Measurements from ENCODE around the gene ASPG. TPM values are rescaled to one million over a fixed set of nuclear protein-coding genes. Genes with fewer than 3 reads are reported as not detected.

The ASPG gene
- polyA plus RNA-seq, 3 donors: 0.01 TPM; not detected in 2

GRCh38 chr14:104105822-104106470, 20.4 kb downstream of the ASPG start:
- Histone ChIP-seq H4K20me1 (ENCODE audit: insufficient read depth, low read length) (no peaks in the 10 kb centered on the region), H3K9ac (ENCODE audit: insufficient read depth, low read length, poor library complexity, severe bottlenecking) (no peak overlapping the region), H3K79me2 (ENCODE audit: insufficient read depth, low read length) (no peaks in the 10 kb centered on the region), H2AFZ (ENCODE audit: insufficient read depth, low read depth, low read length, poor library complexity, severe bottlenecking) (no peak overlapping the region), H3K9me3 (replicated peaks in 1 of 2; ENCODE audit: control insufficient read depth in 1 of 2, insufficient read depth in 1 of 2, low read length in 2 of 2) (no peaks in the 10 kb centered on the region), H3K27ac (ENCODE audit: low read depth in 1 of 2, low read length in 2 of 2) (no peak overlapping the region), H3K4me1 (ENCODE audit: control insufficient read depth in 1 of 2, insufficient read depth in 2 of 2, low read length in 2 of 2) (no peaks in the 10 kb centered on the region), H3K27me3 (ENCODE audit: control insufficient read depth in 2 of 2, insufficient read depth in 2 of 2, low read length in 2 of 2) (no peaks in the 10 kb centered on the region), H3K4me3 (replicated peaks in 1 of 3; ENCODE audit: low read depth in 2 of 3, low read length in 3 of 3) (no peak overlapping the region), H3K4me2 (replicated peaks; ENCODE audit: extremely low read depth, low read length, poor library complexity, severe bottlenecking) (no peak overlapping the region), H3K36me3 (replicated peaks in 1 of 2; ENCODE audit: control insufficient read depth in 1 of 2, insufficient read depth in 2 of 2, low read length in 2 of 2) (no peaks in the 10 kb centered on the region)
- intact Hi-C loops (cut with micrococcal nuclease): no loop called here
- H3K27me3 Mint-ChIP-seq (ENCODE audit: low read depth in 3 of 3): peaks cover 0 to 5% (median 0%) of the 10 kb centered on the region in 3 donors
- DNase-seq: no peak
- H3K27ac Mint-ChIP-seq: no peak overlapping the region
- WGBS (ENCODE audit: insufficient coverage): 86% methylated on average over 17 of the region's 18 CpGs
- no peaks in the 10 kb centered on the region for H3K36me3 Mint-ChIP-seq
- H3K4me1 Mint-ChIP-seq: no peaks in the 10 kb centered on the region
- TF ChIP-seq, protein P1, sequence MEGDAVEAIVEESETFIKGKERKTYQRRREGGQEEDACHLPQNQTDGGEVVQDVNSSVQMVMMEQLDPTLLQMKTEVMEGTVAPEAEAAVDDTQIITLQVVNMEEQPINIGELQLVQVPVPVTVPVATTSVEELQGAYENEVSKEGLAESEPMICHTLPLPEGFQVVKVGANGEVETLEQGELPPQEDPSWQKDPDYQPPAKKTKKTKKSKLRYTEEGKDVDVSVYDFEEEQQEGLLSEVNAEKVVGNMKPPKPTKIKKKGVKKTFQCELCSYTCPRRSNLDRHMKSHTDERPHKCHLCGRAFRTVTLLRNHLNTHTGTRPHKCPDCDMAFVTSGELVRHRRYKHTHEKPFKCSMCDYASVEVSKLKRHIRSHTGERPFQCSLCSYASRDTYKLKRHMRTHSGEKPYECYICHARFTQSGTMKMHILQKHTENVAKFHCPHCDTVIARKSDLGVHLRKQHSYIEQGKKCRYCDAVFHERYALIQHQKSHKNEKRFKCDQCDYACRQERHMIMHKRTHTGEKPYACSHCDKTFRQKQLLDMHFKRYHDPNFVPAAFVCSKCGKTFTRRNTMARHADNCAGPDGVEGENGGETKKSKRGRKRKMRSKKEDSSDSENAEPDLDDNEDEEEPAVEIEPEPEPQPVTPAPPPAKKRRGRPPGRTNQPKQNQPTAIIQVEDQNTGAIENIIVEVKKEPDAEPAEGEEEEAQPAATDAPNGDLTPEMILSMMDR (IDR thresholded peaks at IDR 0.05): no peak
- H3K4me3 Mint-ChIP-seq: no peak overlapping the region
- H3K9me3 Mint-ChIP-seq: no peaks in the 10 kb centered on the region

- Histone ChIP-seq H3K4me1 (ENCODE audit: control insufficient read depth in 1 of 2, insufficient read depth in 2 of 2, low read length in 2 of 2) (no peaks in the 10 kb centered on the region), H3K4me3 (replicated peaks in 1 of 3; ENCODE audit: low read depth in 2 of 3, low read length in 3 of 3) (no peak overlapping the region), H3K27ac (ENCODE audit: low read depth in 1 of 2, low read length in 2 of 2) (no peak overlapping the region), H3K9me3 (replicated peaks in 1 of 2; ENCODE audit: control insufficient read depth in 1 of 2, insufficient read depth in 1 of 2, low read length in 2 of 2) (no peaks in the 10 kb centered on the region), H2AFZ (ENCODE audit: insufficient read depth, low read depth, low read length, poor library complexity, severe bottlenecking) (no peak overlapping the region), H4K20me1 (ENCODE audit: insufficient read depth, low read length) (no peaks in the 10 kb centered on the region), H3K27me3 (ENCODE audit: control insufficient read depth in 2 of 2, insufficient read depth in 2 of 2, low read length in 2 of 2) (no peaks in the 10 kb centered on the region), H3K9ac (ENCODE audit: insufficient read depth, low read length, poor library complexity, severe bottlenecking) (no peak overlapping the region), H3K4me2 (replicated peaks; ENCODE audit: extremely low read depth, low read length, poor library complexity, severe bottlenecking) (no peak overlapping the region), H3K79me2 (ENCODE audit: insufficient read depth, low read length) (no peaks in the 10 kb centered on the region), H3K36me3 (replicated peaks in 1 of 2; ENCODE audit: control insufficient read depth in 1 of 2, insufficient read depth in 2 of 2, low read length in 2 of 2) (no peaks in the 10 kb centered on the region)
- Mint-ChIP-seq H3K36me3 (no peaks in the 10 kb centered on the region), H3K27ac (no peak overlapping the region), H3K9me3 (no peaks in the 10 kb centered on the region), H3K4me1 (no peaks in the 10 kb centered on the region), H3K4me3 (no peak overlapping the region), H3K27me3 (ENCODE audit: low read depth in 3 of 3) (peaks cover 0 to 5% (median 0%) of the 10 kb centered on the region in 3 donors)
- TF ChIP-seq, protein P1 (IDR thresholded peaks at IDR 0.05): no peak
- 94% methylated on average over 16 of the region's 20 CpGs for WGBS (ENCODE audit: insufficient coverage)
- DNase-seq: no peak
- intact Hi-C loops (cut with micrococcal nuclease): no loop called here
Measured at GRCh38 chr14:104106471-104106991, 21.0 kb downstream of the ASPG start.

Data from CD14-positive monocyte (primary cell).